GM21717 (cell line): ENCODE results near the gene COL5A2.

Experiments
- ATAC-seq: cut with Tn5 transposase; IDR thresholded peaks from one replicate; pipeline ENCODE4 v1.9.1; 2021; ENCODE audit warnings: mild to moderate bottlenecking, moderate library complexity; ENCODE audit not compliant: unreplicated experiment

COL5A2 gene

GRCh38 chr2:189179570-189179950 lies at the start of gene COL5A2:
Gene COL5A2, minus strand, starts transcription at chr2:189179761. Its CDS starts 157 bp downstream, at chr2:189179604.
- no peak for ATAC-seq

DNA sequence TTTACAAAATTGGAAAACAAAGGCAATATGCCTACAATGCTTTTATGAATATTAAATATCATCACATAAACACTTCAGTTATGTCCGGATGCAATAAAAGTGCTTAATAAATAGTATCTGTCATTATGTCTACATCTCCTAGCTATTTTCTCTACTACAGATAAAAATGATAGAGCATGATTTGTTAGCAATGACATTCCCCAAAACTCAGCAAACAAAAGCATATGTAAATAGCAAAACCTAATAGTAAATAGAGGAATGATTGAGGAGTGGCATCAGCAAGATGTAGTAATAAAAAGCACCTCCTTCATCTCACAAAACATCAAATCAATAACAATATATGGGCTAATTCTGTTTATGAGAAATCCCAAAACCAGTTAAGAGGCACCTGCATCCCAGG lies 46.5 kb upstream of the COL5A2 start:
- ATAC-seq: no peak

DNA sequence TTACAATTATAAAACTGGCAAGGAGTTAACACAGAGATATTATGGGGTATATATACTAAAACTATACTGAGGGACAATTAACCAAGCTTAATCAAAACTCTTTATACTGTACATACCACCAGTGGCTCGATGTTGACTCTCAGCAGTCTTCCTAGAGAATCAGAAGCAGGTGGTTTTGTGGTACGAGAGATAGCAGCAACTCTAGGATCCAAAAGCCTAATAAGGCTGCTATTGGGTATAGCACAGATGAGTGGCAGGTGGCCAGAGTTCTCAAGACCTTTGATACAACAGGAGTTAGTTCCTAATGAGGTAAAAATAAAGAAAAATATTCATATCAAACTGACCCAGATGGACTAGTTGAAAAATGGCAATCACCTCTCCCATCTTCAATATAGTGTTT lies 45.5 kb upstream of the COL5A2 start:
- no peak for ATAC-seq

DNA sequence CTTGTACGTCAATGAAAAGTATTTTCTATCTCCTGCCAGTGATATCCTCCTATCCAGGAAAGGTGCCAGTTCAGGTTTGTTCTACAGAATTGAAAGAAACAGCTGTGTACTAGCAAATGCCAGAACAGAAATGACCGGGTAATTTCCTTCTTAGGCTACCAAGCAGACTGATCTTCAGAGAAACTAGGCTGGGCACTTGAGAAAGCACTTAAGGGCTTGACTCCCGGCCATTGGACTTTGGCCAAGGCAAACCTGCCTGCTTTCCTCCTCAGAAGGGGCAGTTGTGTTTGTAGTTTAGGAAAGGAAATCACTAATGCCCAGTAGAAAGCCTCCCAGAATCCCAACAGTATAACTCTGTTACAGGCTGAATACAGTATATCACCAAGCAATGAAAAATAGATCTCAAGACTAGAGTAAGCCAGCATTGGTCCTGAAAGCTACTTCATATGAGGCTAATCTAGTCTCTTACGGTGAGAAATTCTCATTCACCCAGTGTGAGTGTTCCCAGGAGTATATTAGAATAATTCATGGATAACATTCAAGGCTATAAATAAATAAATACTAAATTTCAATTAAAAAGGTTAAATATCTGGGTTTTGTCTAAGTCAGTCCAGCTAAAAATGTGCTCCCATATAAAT lies 43.0 kb upstream of the COL5A2 start:
- no peak for ATAC-seq

- no peak for ATAC-seq
Measured at GRCh38 chr2:189221811-189222467, 42.4 kb upstream of the COL5A2 start.

DNA sequence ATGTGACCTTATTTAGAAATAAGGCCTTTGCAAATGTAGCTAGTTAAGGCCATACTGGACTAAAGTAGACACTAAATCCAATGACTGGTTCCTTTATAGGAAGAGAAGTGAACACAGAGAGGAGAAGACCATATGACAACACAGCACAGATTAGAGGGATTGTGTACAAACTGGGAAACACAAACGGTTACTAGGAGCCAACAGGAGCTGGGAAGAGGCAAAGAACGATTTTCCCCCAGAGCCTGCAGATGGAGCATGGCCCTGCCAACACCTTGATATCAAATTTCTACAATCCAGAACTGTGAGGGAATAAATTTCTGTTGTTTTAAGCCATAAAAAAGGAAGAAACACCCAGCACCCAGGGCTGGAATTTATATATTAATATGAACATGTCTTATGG lies 38.7 kb upstream of the COL5A2 start:
- no peak for ATAC-seq

DNA sequence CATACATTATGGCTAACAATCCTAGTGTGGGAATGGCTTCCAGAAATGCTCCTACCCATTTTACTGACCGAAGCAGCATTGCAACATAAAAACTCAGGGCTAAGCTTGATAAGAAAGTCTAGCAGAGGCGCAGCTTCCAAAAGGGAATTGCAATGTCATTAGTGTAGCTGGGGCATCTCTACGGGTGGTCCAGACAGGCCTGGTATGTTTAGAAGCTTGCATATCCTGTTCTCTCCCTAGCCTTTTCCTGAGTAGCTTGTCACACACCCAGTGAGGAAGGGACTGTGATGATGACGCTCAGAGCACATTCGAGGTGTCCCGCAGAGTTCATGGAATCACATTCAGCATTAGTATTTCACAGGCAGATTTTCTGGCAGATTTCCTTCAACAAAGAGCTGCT lies 38.0 kb upstream of the COL5A2 start:
- no peak for ATAC-seq

- no peak for ATAC-seq
Measured at GRCh38 chr2:189217051-189217450, 37.5 kb upstream of the COL5A2 start.

DNA sequence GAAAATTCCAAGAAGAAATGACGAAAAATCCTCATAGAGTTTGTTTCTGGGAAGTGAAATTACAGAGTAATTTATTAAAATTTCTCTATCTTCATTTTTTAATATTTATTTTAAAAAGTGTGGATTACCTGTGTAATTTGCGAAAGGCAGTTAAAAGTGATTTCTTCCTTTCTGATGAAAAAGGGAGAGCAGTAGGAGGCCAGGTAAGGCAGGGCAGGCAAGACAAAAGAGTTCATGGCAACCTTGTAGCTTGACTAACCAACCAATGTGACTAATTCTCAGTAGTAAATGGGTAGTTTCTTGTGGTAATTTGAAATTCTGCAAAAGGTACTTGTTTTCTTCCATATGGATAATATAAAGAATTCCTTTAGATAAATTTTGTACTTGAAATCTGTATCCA lies 34.9 kb upstream of the COL5A2 start:
- ATAC-seq: no peak

GRCh38 chr2:189213250-189213649 lies 33.7 kb upstream of the COL5A2 start:
- no peak for ATAC-seq

GRCh38 chr2:189210250-189211087 lies 30.9 kb upstream of the COL5A2 start:
- ATAC-seq: no peak

DNA sequence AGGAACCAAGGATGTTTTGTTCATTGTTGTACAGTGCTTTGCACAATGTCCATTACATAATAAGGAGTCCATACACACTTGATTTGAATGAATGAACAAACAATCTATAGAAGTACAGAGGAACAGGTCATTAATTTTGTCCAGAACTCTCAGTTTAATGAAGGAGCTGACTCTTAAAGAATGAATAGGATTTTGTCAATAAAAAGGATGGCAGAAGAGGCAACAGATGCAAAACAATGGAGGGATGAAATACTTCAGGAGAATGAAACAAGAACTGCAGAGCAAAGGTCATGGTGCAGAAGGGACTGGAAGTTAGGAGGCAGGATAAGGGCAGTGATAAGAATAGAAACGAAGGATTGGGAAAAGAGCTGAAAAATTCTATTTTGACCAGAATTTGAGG lies 28.7 kb upstream of the COL5A2 start:
- no peak for ATAC-seq

DNA sequence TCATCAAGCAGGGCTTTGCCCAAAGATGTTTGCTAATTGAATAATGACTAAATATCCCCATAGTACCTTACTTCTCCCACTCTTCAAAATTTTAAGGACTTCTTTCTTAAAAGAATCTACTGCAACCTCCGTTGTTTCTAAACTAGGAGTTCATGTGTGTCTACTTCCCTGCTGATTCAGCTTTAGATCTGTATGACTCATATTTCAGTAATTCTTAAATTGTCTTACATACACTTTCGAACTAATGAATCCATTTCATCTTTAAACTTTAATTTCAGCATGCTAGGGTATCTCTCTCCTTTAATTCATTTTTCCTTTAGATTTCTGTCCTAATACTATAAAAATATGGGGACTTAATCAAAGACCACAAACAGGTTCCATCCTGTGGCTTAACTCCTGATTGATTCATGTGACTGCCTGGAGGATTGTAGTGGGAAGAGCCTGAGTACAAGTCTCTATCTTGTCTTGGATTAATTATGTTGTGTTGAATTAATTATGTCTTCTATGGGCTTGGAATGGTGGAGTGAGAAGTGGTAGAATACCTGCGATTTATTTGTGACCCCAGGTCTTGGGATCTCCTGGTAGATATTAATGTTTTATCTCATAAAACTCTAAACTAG lies 24.9 kb upstream of the COL5A2 start:
- no peak for ATAC-seq

DNA sequence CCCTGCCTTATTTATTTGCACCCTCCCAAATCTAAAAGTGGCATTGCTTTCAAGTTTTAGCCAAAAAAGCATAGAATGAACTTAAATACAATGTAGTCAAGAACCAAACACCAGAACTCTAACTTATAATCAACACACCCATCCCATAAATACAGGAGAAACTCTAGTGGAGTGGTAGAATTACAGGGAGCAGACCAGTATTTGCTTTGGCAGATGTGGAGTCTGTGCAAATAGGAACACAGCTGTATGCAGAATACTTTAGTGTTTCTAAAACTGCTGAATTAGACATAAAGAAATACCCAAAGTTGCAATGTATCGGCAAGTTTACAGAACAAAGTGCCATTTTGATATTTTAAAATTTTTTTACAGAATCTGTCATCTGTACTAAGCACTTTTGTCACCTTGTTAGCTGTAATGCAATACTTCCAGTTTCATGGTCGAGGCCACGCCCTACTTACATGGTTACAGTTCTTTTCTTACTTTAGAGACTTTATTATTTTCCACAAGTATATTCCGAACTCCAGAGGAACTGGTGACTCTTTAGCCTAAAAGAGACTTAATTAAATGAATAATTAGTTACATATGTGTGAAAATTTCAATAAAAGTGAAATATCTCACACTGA lies 23.7 kb upstream of the COL5A2 start:
- peak; percentile 64 for ATAC-seq

GRCh38 chr2:189199797-189200196 lies 20.2 kb upstream of the COL5A2 start:
- no peak for ATAC-seq

DNA sequence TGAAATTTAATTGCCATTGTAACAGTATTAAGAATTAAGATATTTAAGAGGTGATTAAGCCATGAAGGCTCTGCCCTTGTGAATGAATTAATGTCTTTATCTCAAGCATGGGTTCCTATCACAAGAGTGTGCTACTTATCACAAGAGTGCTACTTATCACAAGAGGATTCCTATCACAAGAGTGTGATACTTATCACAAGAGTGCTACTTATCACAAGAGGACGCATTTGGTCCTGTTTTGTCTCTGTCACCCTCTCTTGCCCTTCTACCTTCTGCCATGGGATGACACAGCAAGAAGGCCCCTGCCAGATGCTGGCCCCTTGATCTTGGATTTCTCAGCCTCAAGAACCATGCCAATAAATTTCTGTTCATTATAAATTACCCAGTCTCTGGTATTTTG lies 13.2 kb upstream of the COL5A2 start:
- no peak for ATAC-seq

- no peak for ATAC-seq
Measured at GRCh38 chr2:189191766-189192165, 12.2 kb upstream of the COL5A2 start.

DNA sequence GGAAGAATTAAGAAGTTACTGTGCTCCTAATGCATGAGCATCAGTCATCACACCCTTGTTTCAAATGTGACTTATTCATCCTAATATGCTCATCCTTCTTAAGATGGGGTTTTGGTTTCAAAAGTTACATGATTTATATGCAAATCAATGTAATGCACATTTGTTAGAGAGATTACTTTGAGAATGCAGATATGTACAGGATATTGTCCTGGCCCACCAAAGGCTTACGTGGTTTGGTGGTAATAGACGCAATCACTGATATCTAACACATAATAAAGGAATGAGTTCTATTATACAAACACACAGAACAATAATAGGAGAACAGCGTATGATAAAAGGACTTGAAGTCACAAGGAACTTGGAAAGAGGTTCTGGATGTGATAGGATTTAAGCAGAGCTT lies 11.1 kb upstream of the COL5A2 start:
- ATAC-seq: no peak

GRCh38 chr2:189188115-189188805 lies 8.7 kb upstream of the COL5A2 start:
- no peak for ATAC-seq

- no peak for ATAC-seq
Measured at GRCh38 chr2:189183170-189183569, 3.6 kb upstream of the COL5A2 start.

GRCh38 chr2:189181706-189182105 lies 2.1 kb upstream of the COL5A2 start:
- ATAC-seq: no peak
